ENCODE data around the gene GFM1.
A peak's percentile ranks its signal among the peaks of the same experiment; 100 is the strongest.

GFM1 gene

DNA sequence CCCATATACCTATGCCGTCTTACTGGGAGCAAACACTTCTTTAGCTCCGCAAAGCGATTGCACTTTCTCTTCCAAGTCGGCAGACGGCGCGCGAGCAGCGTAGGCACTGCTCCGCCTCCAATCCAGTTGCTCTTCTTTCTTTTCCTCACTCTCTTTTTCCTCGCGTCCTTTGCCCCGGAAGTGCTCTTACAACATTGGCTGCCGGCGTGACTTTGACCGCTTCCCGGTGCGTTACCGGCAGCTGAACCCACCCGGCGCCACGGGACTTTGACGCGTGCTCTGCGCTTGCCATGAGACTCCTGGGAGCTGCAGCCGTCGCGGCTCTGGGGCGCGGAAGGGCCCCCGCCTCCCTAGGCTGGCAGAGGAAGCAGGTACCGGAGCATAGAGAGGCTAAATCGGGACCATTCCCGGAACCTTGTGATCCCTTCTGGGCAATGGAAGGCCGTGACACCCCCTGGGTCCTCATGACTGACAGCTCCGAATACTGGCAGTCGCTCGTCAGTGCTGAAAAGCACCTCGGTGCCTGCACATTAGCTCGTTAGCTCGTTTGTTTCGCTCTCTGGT, at the start of gene GFM1:
Gene GFM1, plus strand, starts transcription at position 183 of the 564 bp plus-strand sequence. Its CDS starts 108 bp downstream, at position 291.
- peak; percentile 98 for DNase-seq (ENCODE audit: low spot score)

DNA sequence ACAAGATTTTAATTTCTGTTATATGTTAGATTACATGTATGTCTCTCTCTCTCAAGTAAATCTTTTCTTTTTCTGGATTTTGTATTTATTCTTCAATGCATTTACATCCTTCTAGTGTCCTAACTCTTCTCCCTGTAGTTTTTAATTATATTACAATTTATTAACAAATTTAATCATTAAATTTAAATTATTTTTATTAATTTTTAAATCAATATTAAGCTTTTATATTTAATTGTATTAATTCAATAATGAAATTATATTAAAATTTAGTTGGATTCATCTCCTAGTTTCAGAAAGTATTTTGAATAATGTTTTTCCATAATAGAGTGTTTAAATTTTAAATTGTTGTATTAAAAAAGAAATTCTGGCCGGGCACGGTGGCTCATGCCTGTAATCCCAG, 43.5 kb upstream of the GFM1 start:
- no peak for DNase-seq (ENCODE audit: low spot score)

DNA sequence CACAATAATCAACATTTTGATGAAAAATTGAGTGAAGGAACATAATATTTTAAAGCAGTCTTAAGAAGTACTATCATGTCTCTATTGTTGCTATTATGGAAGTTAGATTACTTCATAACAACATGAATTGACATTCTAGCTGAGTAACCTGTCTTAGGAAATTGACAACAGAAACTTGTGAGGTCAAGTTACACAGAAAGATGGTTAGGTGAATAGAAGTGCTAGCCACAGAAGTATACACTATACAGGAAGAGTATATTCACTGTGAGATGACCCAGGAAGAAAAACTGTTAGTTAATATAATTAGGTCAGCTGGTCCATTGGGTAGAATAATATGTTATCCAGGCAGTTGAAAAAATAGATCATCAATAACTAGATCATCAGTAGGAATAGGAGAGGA, 42.1 kb upstream of the GFM1 start:
- DNase-seq (ENCODE audit: low spot score), result no peak

DNA sequence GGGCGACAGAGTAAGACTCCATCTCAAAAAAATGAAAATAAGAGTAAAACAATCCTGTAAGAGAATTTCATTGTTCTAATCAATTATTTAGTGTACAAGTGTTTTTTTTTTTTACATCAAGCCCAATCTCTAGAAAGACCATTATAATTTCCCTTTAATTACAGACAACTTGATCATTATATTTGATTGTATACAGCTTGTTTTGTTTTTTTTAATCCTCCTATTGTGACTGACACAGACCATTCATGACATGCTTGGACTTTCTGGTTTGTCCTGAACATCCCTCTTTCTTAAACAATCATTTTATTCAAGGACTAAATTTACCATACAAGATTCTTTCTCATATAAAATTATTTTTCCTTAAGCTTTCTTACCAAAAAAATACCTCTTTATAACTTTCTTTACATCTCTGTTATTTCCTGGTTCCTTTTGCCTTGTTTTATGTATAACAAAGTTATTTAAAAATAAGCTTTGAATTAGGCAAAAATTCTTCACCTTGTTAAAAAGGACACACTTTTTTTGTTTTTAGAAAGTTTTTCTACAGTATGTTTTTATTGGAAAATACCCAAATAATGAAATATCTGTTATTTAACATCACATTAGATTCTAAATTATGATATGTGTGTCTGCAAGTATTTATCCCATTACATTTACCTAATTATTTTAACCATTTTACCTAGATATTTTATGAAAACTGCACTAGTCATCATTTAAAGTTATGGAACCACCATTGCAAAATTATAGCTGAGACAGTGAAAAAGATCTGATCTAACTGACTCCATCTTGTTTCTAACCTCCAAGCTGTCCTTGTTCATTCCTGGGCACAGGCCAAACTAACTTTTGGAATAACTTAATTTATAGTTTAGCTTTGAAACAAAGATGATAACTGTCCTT, 26.1 kb upstream of the GFM1 start:
- DNase-seq (ENCODE audit: low spot score), result no peak

DNA sequence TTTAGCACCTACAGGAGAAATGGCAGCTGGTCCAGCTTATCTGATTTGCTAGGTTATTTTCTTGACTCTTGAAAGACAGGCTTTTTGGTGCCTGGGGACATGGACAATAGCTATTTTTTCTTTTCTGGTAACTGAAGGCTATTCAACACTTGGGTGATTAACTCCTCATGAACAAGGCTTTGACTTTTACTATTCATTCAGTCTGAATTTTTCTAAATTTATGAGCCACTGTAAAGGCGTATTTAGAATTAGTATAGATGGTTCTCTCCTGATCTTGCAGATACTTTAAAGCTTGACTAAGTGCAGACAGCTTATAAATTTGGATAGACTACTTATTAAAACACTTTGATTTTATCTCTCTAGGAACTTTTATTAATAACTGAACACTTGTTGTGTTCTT, 18.4 kb upstream of the GFM1 start:
- no peak for DNase-seq (ENCODE audit: low spot score)

DNA sequence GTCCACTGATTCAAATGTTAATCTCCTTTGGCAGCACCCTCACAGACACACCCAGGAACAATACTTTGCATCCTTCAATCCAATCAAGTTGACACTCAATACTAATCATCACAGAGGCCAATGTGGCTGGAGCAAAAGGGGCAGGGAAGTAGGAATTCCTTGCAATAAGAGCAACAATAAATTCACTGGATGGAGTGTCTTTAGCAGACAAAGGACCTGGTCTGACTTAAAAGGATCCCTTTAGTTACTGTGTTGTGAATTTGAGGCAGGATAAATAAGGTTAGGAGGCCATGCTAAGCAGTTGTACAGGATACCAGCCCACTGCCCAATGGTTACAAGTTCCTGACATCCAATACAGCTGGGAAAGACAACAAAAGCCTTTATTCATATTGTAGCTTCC, 12.3 kb upstream of the GFM1 start:
- no peak for DNase-seq (ENCODE audit: low spot score)

DNA sequence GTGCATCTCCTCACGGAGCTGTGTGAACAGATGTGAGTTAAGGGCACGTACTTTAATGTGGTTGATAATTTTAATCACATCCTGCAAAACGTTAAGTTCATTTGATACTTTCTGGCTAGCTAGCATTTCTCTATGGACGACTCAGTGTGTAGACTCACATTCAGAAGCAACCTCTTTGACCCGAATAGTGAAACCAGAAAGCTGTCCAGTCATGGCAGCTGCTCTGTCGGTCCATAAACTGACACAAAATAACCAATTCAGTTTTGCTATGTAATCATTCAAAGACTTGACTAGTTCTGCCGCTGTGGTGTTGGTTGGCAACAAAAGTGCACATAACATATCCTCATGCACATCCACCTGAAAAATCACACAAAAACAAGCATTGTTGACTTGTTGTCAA, 3.7 kb upstream of the GFM1 start:
- DNase-seq (ENCODE audit: low spot score), result no peak

DNA sequence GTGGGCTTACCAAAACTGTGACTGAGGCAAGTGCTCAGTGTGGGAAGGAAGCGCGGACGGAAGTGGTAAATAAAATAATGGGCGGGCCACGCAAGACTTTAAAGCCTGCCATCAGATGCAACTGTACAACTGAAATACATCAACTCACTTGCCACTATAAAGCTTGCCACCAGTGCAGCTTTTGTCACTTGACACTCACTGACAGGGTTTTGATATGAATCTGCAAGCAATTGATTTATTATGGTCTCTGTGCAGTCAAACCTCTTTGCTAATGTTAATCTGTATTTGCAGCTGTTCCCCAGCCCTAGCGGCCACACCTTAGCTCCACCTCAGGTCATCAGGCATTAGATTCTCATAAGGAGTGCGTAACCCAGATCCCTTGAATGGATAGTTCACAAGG, 2.3 kb upstream of the GFM1 start:
- DNase-seq (ENCODE audit: low spot score), result no peak

DNA sequence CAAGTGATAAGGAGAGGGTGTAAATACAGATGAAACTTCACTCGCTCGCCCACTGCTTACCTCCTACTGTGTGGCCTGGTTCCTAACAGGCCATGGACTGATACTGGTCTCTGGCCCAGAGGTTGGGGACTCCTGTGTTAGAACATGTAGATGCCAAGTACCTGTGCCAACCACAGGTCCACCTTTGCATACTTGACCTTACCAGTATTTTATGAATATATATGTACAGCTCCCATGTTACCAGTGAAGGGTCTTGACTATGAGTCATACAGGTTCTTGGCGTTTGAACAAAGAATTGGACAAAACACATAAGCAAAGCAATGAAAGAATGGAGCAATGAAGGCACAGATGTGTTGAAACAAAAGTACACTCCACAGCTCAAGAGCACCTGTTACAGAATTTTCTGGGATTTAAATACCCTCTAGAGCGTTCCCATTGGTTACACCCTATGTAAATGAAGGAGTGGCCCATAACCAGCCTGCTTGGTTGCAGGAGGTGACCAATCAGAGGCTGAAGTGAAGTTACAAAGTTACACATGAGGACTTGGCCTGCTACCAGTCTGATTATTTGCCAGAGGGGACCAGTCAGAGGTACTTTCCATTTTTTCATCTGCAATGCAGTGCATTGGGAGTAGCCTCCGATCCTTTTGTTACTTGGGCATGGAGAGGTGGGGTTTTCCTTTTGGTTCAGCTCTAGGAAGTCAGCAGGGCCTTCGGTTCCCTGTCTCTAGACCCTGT, 1.7 kb upstream of the GFM1 start:
- no peak for DNase-seq (ENCODE audit: low spot score)

DNA sequence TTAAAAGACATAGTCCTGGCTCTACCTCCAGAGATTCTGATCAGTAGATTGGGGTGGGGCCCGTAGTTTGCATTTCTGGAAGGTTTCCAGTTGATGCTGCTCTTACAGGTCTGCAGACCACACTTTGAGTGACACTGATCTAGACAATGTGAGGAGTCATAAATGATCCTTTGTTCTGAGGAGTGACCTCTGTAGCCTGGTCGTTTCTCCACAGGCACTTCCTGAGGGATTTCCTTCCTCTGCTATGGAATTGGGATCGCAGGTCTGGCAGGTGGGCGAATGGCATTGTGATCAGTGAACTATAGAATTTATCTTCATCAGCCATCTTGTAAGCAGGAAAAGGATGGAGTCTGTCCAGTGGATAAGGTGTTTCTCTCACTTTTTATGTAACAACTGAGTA, 5.5 kb downstream of the GFM1 start:
- DNase-seq (ENCODE audit: low spot score), result no peak

DNA sequence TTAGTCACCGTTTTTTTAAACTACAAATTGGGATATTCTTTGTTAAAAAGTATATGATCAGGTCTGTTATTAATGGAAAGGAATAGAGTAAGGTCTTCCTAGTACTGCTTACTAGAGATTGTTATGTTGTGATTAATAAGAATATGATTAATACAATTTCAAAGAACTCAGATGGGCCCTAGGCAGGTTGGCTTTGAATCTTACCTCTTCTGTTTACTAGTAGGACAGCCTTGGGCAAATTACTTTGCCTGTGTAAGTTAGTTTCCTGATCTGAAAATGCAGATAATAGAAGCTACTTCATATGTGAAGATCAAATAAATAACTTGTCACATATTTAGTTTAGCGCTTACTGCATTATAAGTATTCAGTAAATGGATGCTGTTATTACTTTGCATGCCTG, 6.9 kb downstream of the GFM1 start:
- no peak for DNase-seq (ENCODE audit: low spot score)

DNA sequence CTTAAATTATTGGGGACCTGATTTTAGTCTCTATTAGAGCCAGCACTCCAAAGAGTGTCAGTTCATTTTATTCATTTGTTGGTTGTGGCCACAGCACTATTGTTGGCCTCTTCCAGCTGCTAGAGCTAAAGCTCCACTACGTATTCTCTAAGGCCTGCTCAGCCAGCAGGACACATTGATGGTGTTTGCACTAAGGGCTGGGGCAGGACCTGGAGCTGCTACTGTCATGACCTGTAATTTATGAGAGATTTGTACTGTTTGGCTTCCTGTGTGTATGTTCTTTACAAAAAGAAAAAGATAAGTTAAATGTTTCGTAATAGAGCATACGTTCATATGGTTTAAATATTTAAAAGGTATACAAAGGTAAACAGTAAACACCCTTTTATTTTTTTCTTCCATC, 8.1 kb downstream of the GFM1 start:
- DNase-seq (ENCODE audit: low spot score), result no peak

DNA sequence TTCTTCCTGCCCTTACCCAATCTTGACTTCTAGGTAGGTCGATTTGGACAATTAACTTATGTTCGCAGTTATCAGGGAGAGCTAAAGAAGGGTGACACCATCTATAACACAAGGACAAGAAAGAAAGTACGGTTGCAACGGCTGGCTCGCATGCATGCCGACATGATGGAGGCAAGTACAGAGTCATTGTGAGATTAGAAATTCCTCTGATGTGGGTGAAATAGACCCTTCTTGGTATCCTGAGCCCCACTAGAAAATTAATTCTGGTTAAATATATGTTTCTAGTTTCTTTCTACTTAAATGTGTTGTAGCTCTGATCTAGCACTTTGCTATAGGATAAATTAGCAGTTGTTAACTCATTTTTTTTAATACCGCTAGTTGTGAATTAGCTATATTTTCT, 14.6 kb downstream of the GFM1 start:
- DNase-seq (ENCODE audit: low spot score), result no peak

DNA sequence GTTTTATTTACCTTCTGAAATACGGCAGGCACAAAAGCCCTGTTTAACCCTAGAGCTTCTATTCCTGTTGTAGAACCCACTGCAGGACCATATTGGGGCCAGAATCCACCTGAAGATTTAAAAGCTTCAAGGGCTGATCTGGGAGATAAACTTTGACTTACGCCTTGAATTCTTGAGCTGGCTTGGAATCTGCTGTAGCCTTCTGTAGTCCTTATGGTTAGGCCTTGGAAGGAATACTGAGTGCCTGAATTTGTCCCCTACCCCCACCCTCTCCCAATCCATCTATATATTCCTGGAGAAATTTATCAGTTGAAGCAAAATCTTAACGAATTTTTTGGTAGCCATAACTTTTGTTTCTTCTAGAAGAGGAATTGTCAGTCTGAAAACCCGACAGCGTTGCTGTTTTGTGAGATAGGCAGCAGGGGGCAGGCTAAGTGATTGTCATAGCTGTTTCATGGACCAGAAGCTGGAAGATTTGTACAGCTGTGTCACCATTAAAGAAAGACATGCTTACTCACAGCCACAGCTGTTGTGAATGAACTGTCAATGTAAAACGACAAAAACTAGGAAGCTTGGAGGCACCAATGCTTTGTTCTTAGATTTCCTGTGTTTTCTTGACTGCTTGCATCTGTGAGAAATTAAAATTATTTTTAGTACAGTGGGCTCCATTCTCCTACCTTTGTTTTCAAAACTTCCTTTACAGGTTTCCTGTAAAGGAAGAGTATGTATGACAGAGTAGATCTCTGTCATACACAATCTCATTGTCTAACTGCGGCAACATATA, 15.3 kb downstream of the GFM1 start:
- peak; percentile 75 for DNase-seq (ENCODE audit: low spot score)

DNA sequence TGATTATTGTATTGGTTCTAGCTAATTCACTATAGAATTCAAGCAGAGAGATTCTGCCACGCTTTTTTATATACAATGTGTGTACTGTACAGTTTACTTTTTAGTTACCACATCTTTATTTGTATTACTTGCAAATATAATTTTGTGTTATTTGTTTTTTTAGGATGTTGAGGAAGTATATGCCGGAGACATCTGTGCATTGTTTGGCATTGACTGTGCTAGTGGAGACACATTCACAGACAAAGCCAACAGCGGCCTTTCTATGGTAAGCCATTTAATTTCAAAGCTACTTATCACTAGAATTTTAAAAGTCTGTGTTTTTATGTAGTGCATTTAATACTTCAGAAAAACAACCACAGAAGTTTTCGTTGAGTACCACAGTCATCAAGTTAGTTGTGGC, 16.4 kb downstream of the GFM1 start:
- DNase-seq (ENCODE audit: low spot score), result no peak

DNA sequence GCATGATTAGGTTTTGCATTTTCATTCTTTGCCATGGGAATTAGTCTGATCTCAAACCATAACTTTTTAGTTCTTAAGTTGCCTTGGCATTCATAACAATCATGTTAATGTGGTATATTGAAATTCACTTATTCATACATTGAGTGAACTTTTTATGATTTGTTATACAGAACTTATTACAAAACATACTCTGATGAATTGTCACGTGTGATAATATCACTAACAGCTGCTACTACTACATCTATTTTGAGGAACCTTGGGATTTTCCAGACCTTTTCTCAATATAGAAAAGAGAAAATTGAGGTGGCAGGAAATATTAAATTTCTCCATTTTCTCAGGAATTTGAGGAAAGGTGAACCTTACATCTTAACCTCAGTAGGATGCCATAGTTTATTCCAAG, 18.9 kb downstream of the GFM1 start:
- DNase-seq (ENCODE audit: low spot score), result no peak

DNA sequence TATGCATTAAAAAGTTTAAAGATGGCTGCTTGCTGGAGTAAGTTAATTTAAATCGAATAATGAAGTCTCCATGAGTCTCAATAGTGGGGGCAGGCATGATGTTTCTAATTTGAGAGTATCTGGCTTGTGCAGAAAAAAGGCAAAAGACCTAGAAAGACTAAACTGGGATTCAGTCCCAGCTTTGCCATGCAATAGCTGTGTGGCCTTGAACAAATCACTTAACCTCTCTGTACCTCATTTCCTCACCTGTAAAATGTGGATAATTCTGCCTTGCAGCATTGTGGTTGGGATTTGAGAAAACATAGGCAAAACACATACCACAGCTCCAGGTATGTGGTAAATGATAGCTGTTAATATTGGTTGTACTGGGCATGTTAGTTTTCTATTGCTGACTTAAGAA, 19.5 kb downstream of the GFM1 start:
- DNase-seq (ENCODE audit: low spot score), result no peak

DNA sequence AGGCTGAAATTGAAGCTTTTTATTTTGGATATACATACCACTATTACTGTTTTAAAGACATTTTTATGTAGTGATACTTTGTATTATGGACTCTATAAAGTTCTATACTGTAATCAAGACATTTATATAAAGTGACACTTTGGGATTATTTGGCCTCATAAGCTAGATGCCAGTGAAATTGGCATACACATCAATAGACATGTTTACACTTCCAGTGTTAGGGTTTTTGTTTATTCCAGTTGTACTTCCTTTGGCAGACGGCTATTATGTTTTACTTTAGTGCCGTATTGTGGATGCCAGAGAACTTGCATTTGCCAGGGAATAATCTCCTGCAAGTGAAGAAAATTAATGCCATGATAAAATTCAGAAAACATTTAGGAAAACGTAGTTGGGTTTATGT, 22.1 kb downstream of the GFM1 start:
- no peak for DNase-seq (ENCODE audit: low spot score)

DNA sequence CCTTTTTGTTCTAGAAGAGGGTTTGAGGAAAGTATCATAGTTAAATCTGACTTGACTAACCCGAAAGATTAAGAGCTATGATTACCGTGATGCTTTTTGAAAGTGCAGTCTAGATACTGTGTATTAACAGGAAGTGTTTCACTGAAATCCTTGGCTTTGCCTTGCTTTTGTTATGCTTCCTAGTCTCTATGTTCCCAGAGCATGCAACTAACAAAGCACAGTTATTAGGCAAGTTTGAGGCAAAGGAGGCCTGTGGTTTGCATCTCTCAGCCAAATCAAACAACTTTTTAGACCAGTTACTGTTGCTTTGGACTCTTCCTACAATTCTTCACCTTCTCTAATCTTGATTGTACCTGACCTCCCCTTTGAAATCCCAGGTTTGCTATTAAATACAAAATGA, 24.2 kb downstream of the GFM1 start:
- DNase-seq (ENCODE audit: low spot score), result no peak

DNA sequence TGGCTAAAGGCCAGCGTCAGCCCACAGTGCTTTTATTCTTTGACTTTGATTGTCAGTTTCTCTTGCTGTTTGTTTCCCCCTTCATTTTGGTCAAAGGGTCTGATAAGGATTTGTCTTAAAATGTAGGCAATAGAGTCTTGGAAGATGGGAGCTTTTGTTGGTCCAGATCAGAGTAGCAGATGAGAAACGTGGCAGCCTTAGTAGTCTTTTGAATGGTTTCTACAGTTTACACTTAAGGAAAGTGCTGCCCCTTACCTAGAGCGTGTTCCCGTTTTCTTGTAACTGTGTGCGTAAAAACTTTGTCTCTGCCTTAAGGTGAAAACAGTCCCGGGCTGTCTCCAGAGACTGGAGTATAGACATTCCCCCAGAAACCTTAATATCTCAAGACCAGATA, 27.5 kb downstream of the GFM1 start:
- DNase-seq (ENCODE audit: low spot score), result no peak

DNA sequence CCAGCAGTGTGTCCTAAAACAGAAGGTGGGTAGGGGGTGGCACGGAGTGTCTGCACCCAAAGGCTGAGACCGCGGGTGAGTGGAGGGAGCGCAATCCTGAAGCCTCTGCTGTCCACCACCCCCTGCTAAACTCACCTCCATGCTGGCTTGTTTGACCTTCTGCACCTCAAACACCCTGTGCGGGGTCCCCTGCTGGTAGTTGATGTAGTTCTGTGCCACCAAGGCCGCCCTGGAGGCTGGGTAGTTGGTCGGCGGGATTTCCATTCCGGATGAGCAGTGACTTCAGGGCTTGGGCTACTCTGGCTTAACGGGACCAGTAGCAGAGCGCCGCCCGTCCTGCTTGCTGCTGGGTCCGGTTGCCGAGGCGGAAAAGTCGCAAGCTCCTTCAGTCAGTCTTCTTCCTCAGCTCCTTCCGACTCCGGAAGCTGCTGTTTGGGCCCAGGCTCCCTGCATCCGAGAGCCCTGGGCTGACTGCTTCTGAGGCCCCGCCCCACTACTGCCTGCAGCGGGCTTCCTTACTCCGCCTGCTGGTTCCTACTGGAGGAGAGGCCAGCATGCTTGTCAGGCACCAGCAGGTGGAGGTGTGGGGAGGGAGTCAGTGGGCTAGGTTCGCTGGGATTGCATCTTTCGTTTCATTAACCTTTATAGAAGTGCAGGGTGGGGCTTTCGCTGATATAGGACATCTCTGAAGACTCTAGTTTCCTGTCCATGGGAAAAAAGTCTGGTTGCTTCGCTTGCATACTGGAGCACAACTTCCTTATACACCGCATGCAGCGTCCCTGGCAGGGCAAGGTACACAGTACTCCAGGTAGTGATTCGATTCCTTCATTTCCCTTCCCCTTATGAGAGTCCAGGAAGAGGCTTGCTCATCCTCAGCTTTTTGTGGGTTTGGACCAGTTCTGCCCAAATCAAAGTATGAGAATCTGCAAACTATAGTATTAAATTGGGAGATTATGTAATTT, 28.2 kb downstream of the GFM1 start, which contains the start of gene LXN:
Gene LXN, minus strand, starts transcription at position 434 of the 962 bp plus-strand sequence. Its CDS starts 170 bp downstream, at position 264.
- peak; percentile 81 for DNase-seq (ENCODE audit: low spot score)

Data from RKO (cell line).